ENCODE data around the gene EID3.

The EID3 gene

GRCh38 chr12:104348283-104348993, 44.9 kb downstream of the EID3 start:
- no peaks in the 10 kb centered on the region for H3K9me3 Mint-ChIP-seq
- no peaks in the 10 kb centered on the region for H3K27me3 Mint-ChIP-seq (ENCODE audit: low read depth)
- no peak overlapping the region for H3K27ac Mint-ChIP-seq
- H3K4me1 Mint-ChIP-seq (ENCODE audit: low read depth) = no peaks in the 10 kb centered on the region
- peaks cover 28% of the 10 kb centered on the region for H3K36me3 Mint-ChIP-seq (ENCODE audit: low read depth)
- H3K4me3 Mint-ChIP-seq = no peak overlapping the region

DNA sequence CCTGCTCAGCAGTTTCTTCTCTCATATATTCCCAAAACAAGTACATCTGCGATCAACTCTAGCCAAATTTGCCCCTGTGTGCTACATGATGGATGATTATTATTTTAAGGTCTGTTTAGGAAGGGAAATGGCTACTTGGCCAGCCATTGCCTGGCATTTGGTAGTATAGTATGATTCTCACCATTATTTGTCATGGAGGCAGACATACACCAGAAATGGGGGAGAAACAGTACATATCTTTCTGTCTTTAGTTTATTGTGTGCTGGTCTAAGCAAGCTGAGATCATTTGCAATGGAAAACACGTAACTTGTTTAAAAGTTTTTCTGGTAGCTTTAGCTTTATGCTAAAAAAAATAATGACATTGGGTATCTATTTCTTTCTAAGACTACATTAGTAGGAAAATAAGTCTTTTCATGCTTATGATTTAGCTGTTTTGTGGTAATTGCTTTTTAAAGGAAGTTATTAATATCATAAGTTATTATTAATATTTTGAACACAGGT, 45.5 kb downstream of the EID3 start:
- Mint-ChIP-seq H3K4me3 (no peak overlapping the region), H3K27me3 (ENCODE audit: low read depth) (no peaks in the 10 kb centered on the region), H3K36me3 (ENCODE audit: low read depth) (peaks cover 28% of the 10 kb centered on the region), H3K9me3 (no peaks in the 10 kb centered on the region), H3K27ac (no peak overlapping the region), H3K4me1 (ENCODE audit: low read depth) (no peaks in the 10 kb centered on the region)

DNA sequence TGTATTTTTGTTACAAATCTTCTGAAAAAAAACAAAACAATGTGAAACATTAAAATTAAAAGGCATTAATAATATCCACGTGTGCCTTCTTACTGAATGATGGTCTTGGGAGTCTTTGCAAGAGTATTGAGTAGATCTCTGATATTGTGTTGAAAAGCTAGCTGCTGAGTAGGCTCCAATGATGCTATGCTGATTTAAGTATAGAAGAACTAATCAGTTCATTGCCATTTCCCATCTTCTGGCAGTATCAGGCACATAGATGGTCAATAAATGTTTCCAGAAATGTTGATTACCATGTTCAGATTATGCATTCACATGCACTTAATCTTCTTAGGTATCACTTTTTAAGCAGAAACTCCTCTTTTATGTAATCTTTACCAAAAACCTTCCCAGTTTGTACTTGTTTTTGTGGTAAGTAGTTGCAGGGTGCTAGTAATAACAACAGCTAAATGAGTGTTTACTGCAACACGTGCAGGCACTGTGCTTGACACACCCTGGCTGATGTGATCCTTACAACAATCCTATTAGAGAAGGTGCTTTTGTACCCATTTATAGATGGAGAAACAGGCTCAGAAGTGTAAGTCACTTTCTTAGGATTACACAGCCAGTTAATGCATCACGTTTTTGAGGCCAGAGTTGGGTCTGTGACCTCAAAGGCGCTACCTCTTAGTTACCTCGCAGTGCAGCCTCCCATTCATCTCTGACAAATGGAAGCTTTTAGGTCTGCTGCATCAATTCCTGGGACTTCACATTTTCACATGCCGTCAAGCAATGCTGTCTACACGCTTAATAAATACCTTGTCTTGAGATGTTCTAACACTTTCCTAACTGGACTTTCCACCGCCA, 46.9 kb downstream of the EID3 start:
- Mint-ChIP-seq H3K9me3 (no peaks in the 10 kb centered on the region), H3K27ac (no peak overlapping the region), H3K4me3 (no peak overlapping the region), H3K4me1 (ENCODE audit: low read depth) (no peaks in the 10 kb centered on the region), H3K36me3 (ENCODE audit: low read depth) (peaks cover 24% of the 10 kb centered on the region), H3K27me3 (ENCODE audit: low read depth) (no peaks in the 10 kb centered on the region)

- no peaks in the 10 kb centered on the region for H3K4me1 Mint-ChIP-seq (ENCODE audit: low read depth)
- H3K36me3 Mint-ChIP-seq (ENCODE audit: low read depth) = peaks cover 24% of the 10 kb centered on the region
- no peak overlapping the region for H3K27ac Mint-ChIP-seq
- no peak overlapping the region for H3K4me3 Mint-ChIP-seq
- no peaks in the 10 kb centered on the region for H3K27me3 Mint-ChIP-seq (ENCODE audit: low read depth)
- no peaks in the 10 kb centered on the region for H3K9me3 Mint-ChIP-seq
These were observed 47.8 kb downstream of the EID3 start for GRCh38 chr12:104351057-104351983.

GRCh38 chr12:104352106-104352713, 48.7 kb downstream of the EID3 start:
- Mint-ChIP-seq H3K27ac (no peak overlapping the region), H3K36me3 (ENCODE audit: low read depth) (peaks cover 22% of the 10 kb centered on the region), H3K27me3 (ENCODE audit: low read depth) (no peaks in the 10 kb centered on the region), H3K9me3 (no peaks in the 10 kb centered on the region), H3K4me3 (no peak overlapping the region), H3K4me1 (ENCODE audit: low read depth) (peaks cover under 1% of the 10 kb centered on the region)

DNA sequence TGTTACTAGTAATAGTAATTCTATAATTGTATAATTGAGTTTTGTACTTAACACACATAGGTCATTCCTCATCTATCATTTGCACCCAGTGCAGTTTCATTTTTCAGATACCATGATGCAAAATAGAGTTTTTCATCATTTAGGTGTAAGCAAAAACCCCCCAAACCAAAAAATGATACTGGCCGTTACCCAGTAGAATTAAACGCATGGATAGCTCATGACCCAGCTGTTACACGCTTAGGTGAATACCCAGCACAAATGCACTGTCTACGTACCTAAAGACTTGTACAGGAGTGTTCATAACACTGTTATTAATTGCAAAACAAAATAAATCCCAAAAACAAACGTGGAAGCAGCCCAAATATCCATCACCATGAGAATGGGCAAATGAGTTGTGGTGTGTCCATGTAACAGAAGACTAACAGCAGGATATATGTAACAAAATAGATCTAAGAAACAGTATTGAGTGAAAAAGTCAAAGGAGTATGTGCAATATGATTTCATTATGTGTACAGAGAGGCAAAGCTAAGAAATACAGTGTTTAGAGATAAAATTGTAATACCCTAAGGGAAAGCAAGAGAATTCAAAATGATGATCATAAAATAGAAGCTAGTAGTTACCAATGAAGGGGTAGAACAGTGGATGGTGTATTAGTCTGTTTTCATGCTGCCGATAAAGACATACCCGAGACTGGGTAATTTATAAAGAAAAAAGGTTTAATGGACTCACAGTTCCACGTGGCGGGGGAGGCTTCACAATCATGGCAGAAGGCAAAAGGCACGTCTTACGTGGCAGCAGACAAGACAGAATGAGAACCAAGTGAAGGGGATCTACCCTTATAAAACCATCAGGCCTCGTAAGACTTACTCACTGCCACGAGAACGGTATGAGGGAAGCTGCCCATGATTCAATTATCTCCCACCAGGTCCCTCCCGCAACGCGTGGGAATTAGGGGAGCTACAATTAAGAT, 49.8 kb downstream of the EID3 start:
- Mint-ChIP-seq H3K36me3 (ENCODE audit: low read depth) (peaks cover 17% of the 10 kb centered on the region), H3K27ac (no peak overlapping the region), H3K27me3 (ENCODE audit: low read depth) (no peaks in the 10 kb centered on the region), H3K9me3 (no peaks in the 10 kb centered on the region), H3K4me1 (ENCODE audit: low read depth) (peaks cover 8% of the 10 kb centered on the region), H3K4me3 (no peak overlapping the region)

DNA sequence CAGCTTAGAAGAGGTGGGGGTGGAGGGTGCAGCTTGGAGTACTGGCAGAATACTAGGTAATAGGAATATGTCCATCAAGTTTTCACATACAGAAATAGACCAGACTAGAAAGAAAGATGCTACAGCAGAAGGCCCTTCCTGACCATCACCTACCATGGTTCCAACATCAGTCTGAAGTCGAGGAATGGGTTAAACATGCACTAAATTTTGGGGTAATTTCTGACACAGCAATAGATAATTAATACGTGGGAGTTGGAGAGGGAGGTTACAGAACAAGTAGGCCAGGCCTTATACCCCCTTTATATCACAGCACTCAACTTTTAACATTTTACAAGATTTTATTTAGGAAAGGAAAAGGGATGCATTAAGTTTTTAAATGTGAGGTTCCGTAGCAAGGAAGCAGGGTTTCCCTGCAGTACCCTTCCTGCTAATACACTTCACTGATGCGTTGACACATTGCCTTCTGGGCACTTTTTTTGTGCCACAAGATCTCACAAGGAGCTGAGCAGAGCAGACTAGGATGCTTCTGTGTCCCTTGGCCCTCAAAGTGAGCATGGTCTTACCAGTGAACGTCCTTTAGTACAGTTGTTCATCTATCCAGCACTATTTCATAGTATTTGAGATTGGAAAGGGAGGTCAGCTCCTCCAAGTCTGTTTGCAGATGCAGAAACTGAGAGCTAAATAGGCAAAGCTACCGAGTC, 50.8 kb downstream of the EID3 start:
- H3K9me3 Mint-ChIP-seq = no peaks in the 10 kb centered on the region
- peaks cover 10% of the 10 kb centered on the region for H3K4me1 Mint-ChIP-seq (ENCODE audit: low read depth)
- no peaks in the 10 kb centered on the region for H3K27me3 Mint-ChIP-seq (ENCODE audit: low read depth)
- H3K27ac Mint-ChIP-seq = no peak overlapping the region
- H3K36me3 Mint-ChIP-seq (ENCODE audit: low read depth) = peaks cover 11% of the 10 kb centered on the region
- no peak overlapping the region for H3K4me3 Mint-ChIP-seq

Data from T-helper 1 cell treated with Interleukin-12 subunit alpha and Interleukin-12 subunit beta and Interleukin-4 antibody, amounts not matched to agents 30 μg/mL and 1 μg/mL, for 36 hours (primary cell).